GM18870 (cell line): Measurements from ENCODE around the gene NIF3L1.
A peak's percentile ranks its signal among the peaks of the same experiment; 100 is the strongest.
"Not testable (repeated sequence)": the region's sequence is repeated elsewhere in the genome, so short reads cannot be mapped to it uniquely, and the experiment has no call there.

Experiments
- ATAC-seq: cut with Tn5 transposase; IDR thresholded peaks from one replicate; pipeline ENCODE4 v1.9.1; 2021; ENCODE audit warnings: moderate library complexity; ENCODE audit not compliant: unreplicated experiment

Gene NIF3L1

GRCh38 chr2:200871151-200871550, 18.0 kb upstream of the NIF3L1 start:
- no peak for ATAC-seq

- ATAC-seq = no peak
These were observed 15.6 kb upstream of the NIF3L1 start for GRCh38 chr2:200873560-200873959.

GRCh38 chr2:200877443-200877842, 11.7 kb upstream of the NIF3L1 start:
- ATAC-seq = no peak

- no peak for ATAC-seq
These were observed 10.8 kb upstream of the NIF3L1 start for GRCh38 chr2:200878289-200878880.

GRCh38 chr2:200881715-200882249, 7.4 kb upstream of the NIF3L1 start:
- ATAC-seq = not testable (repeated sequence)

GRCh38 chr2:200899482-200899881, 10.3 kb downstream of the NIF3L1 start:
- no peak for ATAC-seq

- ATAC-seq = peak; percentile 91
These were observed 12.4 kb downstream of the NIF3L1 start for GRCh38 chr2:200901459-200902072.

GRCh38 chr2:200905618-200906296, 16.6 kb downstream of the NIF3L1 start:
- ATAC-seq = no peak

GRCh38 chr2:200909958-200910357, 20.8 kb downstream of the NIF3L1 start:
- ATAC-seq = no peak

- ATAC-seq = no peak
These were observed 24.5 kb downstream of the NIF3L1 start for GRCh38 chr2:200913654-200914053.

- ATAC-seq = no peak
These were observed 33.3 kb downstream of the NIF3L1 start for GRCh38 chr2:200922439-200922838.

- ATAC-seq = no peak
These were observed 40.4 kb downstream of the NIF3L1 start for GRCh38 chr2:200929334-200930249.

- ATAC-seq = no peak
These were observed 41.9 kb downstream of the NIF3L1 start for GRCh38 chr2:200930947-200931626.

GRCh38 chr2:200939832-200940231, 50.7 kb downstream of the NIF3L1 start:
- ATAC-seq = no peak

GRCh38 chr2:200943527-200944105, 54.4 kb downstream of the NIF3L1 start:
- no peak for ATAC-seq

- no peak for ATAC-seq
These were observed 55.6 kb downstream of the NIF3L1 start for GRCh38 chr2:200944467-200945394.

GRCh38 chr2:200945395-200945729, 56.2 kb downstream of the NIF3L1 start:
- no peak for ATAC-seq

- ATAC-seq = no peak
These were observed 61.2 kb downstream of the NIF3L1 start for GRCh38 chr2:200950378-200950777.
